Left renal cortex interstitium (tissue), 4 donors: ENCODE results near the gene MAT2A. TPM values are rescaled to one million over a fixed set of nuclear protein-coding genes. Genes with fewer than 3 reads are reported as not detected.

ENCODE experiments used
- polyA plus RNA-seq, 4 donors: library from polyadenylated mRNA; unstranded; fragments of 120-200 nt; gene quantifications; one replicate each; pipeline ENCODE4 v1.2.1, GENCODE V29; 2013; ENCODE audit not compliant: insufficient read length in 4 of 4

The MAT2A gene
- polyA plus RNA-seq, 4 donors: 277 to 434 (median 344) TPM

Other genes starting within 250 kb of the MAT2A start
- gene TGOLN2, start 211.2 kb upstream of the MAT2A start, polyA plus RNA-seq: 100 to 1,000 TPM; 113 to 136 (median 127) TPM
- gene RETSAT, start 184.6 kb upstream of the MAT2A start, polyA plus RNA-seq: 10 to 100 TPM; 17.5 to 27.8 (median 26.8) TPM
- gene ELMOD3, start 184.4 kb upstream of the MAT2A start, polyA plus RNA-seq: 10 to 100 TPM; 21.0 to 37.7 (median 30.0) TPM
- gene CAPG, start 128.8 kb upstream of the MAT2A start, polyA plus RNA-seq: 100 to 1,000 TPM in 3 of 4 donors, 10 to 100 TPM in 1; 94.7 to 144 (median 133) TPM
- 1 to 10 TPM in 2 of 4 donors, under 1 TPM in 2; 0.56 to 1.4 (median 0.95) TPM for gene SH2D6, start 120.5 kb upstream of the MAT2A start, polyA plus RNA-seq
- gene GGCX, start 22.3 kb downstream of the MAT2A start, polyA plus RNA-seq: 10 to 100 TPM; 42.1 to 48.1 (median 43.3) TPM
- gene VAMP8, start 38.4 kb downstream of the MAT2A start, polyA plus RNA-seq: 10 to 100 TPM; 86.5 to 99.5 (median 91.1) TPM
- 10 to 100 TPM; 37.1 to 54.2 (median 45.7) TPM for gene VAMP5, start 45.3 kb downstream of the MAT2A start, polyA plus RNA-seq
- gene RNF181, start 56.6 kb downstream of the MAT2A start, polyA plus RNA-seq: 100 to 1,000 TPM; 127 to 154 (median 143) TPM
- 10 to 100 TPM; 33.7 to 43.0 (median 36.7) TPM for gene TMEM150A, start 63.5 kb downstream of the MAT2A start, polyA plus RNA-seq
- 10 to 100 TPM; 55.2 to 83.3 (median 69.6) TPM for gene C2orf68, start 72.9 kb downstream of the MAT2A start, polyA plus RNA-seq
- 10 to 100 TPM; 61.8 to 72.5 (median 67.4) TPM for gene USP39, start 77.0 kb downstream of the MAT2A start, polyA plus RNA-seq
- under 1 TPM; 0.09 to 0.61 (median 0.14) TPM for gene SFTPB, start 129.0 kb downstream of the MAT2A start, polyA plus RNA-seq
- under 1 TPM; 0.18 to 0.74 (median 0.61) TPM for gene GNLY, start 155.2 kb downstream of the MAT2A start, polyA plus RNA-seq
- gene ATOH8, start 214.8 kb downstream of the MAT2A start, polyA plus RNA-seq: 10 to 100 TPM; 14.2 to 18.6 (median 16.7) TPM